HG03457 (cell line): ENCODE measurements around the gene PAOX.
A peak's percentile ranks its signal among the peaks of the same experiment; 100 is the strongest.
"Not testable (repeated sequence)": the region's sequence is repeated elsewhere in the genome, so short reads cannot be mapped to it uniquely, and the experiment has no call there.

ENCODE experiments used
- ATAC-seq: cut with Tn5 transposase; IDR thresholded peaks from one replicate; pipeline ENCODE4 v1.9.1; 2021; ENCODE audit warnings: moderate number of reproducible peaks; ENCODE audit not compliant: unreplicated experiment

Gene PAOX

DNA sequence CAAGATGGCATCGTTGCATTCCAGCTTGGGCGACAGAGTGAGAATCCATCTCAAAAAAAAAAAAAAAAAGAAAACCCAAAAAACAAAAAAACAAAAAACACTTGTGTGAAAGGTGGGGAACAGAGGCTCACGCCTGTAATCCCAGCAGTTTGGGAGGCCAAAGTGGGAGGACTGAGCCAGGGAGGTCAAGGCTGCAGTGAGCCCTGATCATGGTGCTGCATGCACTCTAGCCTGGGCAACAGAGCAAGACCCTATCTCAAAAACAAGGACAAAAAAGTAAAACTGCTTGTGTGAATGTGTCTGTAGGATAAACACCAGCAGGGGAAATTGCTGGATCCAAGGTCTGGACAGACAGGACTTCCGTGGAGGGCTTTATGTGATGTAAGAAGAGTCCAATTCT lies 4.5 kb downstream of the PAOX start:
- ATAC-seq = no peak

DNA sequence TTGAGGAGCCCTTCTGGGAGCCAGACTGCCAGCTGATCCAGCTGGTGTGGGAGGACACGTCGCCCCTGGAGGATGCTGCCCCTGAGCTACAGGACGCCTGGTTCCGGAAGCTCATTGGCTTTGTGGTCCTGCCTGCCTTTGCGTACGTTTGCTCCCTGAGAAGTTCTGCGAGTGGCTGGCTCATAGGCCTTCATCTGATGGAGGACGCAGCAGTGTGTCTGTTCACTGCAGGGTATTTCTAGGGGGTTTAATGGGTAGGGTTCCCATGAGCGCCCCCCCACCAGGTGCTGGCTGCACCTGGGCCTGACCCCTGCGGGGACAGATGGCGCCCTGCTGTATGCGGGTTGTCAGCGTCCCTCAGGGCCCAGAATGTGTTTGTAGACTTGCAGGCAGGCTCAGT lies 5.0 kb downstream of the PAOX start:
- no peak for ATAC-seq

DNA sequence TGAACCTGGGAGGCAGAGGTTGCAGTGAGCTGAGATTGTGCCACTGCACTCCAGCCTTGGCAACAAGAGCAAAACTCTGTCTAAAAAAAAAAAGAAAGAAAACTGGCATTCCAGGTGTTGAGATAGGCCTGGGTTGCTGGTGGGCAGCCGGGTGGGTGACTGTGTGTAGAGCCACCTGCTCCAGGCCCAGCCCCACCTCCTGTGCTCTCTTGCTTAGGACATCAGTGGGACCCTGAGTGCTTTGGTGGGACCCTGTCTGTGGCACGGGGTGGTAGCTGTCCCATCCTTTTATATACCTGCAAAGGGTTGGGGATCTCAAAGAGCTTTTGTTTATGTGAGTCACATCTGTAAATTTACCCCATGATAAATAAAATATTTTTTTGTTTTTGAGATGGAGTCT lies 6.2 kb downstream of the PAOX start:
- no peak for ATAC-seq

DNA sequence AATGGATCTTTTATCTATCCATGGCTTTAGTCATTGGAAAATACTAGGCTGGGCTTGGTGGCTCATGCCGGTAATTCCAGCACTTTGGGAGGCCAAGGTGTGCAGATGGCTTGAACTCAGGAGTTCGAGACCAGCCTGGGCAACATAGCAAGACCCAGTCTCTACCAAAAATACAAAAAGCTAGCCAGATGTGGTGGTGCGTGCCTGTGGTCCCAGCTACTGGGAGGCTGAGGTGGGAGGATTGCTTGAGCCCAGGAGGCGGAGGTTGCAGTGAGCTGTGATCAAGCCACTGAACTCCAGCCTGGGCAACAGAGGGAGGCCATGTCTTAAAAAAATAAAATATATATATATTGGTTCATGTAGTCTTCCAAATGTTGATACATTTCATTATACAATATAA lies 7.9 kb downstream of the PAOX start:
- ATAC-seq = not testable (repeated sequence)

DNA sequence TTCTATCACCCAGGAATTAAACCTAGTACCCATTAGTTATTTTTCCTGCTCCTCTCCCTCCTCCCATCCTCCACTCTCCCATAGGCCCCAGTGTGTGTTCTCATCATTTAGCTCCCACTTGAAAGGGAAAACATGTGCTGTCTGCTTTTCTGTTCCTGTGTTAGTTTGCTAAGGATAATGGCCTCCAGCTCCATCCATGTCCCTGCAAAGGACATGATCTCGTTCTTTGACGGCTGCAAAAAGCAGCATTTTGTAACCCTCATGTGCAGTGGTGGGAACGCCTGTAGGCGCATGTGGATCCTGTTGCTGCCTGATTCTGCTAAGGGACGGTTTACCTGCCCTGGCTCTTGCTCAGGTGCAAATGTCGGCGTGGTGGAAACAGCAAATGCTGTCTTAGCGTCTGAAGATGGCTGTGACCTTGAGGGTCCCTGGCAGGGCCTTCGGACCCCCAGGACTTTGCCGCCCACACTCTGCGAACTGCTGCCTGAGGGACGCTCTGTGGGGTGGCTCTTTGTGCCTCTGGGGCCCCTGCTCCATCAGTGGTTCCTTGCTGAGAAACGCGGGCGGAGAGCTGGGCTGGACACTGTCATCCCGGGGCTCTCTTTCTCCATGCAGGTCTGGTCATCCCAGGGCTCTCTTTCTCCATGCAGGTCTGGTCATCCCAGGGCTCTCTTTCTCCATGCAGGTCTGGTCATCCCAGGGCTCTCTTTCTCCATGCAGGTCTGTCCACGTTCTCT lies 9.3 kb downstream of the PAOX start:
- ATAC-seq = no peak

DNA sequence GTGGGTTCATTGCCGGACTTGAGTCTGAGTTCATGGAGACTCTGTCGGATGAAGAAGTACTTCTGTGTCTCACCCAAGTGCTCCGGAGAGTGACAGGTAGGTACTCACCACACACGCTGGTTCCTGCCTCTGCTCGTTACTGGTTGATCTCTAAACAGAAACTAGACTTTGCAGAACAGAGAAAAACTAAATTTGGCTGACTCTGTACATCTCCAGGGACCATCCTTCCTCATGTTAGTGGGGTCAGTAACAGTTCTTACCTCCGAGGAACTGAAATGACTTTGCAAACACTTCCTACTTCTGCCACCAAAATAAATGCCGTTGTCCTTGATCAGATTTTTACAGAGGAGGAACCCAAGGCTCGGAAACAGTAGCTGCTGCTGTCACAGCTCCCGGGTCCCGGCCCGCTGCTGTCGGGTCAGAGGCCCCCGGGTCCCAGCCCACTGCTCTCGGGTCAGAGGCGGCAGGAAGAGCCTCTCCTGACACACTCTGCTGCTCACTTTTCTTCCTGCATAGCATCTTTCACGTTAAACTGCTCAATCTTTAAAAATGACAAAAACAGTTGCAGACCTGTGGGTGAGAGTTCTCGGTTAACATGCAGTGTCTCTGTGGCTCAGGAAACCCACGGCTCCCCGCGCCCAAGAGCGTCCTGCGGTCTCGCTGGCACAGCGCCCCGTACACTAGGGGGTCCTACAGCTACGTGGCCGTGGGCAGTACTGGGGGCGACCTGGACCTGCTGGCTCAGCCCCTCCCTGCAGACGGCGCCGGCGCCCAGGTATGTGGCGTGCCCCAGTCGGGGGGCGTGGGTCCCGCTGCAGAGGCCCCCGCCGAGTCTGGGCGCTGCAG lies 10.1 kb downstream of the PAOX start:
- ATAC-seq = peak; percentile 71

DNA sequence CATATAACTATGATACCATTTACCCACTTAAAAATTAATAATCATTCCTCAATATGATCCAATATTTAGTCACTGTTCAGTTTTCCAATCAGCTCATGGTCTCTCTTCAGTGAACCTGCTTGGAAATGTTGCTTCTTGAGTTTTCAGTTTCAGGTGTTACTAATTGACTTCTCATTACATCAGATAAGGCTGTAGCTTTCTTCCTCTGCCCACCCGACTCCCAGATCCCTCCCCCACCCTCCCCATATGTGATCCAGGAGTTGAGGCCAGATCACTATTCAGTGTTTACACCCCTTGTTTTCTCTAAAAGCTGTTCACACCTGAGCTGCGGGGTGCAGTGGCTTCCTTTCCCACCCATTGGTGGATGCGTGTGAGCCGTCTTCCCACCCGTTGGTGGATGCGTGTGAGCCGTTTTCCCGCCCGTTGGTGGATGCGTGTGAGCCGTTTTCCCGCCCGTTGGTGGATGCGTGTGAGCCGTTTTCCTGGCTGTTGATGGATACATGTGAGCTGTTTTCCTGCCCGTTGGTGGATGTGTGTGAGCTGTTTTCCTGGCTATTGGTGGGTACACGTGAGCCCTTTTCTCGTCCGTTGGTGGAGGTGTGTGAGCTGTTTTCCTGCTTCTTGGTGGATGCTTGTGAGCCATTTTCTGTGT lies 11.7 kb downstream of the PAOX start:
- no peak for ATAC-seq

DNA sequence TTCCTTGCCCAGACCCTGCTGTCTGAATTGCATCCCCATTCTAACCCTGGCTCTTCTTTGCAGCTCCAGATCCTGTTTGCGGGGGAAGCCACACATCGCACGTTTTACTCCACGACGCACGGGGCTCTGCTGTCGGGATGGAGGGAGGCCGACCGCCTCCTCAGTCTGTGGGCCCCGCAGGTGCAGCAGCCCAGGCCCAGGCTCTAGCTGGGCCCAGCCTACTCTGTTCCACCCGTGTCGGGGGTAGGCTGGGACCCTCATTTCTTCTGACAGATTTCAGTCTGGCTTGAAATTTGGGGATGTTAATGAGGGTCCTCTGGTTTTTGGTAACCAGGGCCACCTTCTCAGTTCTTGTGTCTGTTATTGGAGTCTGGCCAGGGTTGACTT lies 12.2 kb downstream of the PAOX start:
- ATAC-seq = no peak

DNA sequence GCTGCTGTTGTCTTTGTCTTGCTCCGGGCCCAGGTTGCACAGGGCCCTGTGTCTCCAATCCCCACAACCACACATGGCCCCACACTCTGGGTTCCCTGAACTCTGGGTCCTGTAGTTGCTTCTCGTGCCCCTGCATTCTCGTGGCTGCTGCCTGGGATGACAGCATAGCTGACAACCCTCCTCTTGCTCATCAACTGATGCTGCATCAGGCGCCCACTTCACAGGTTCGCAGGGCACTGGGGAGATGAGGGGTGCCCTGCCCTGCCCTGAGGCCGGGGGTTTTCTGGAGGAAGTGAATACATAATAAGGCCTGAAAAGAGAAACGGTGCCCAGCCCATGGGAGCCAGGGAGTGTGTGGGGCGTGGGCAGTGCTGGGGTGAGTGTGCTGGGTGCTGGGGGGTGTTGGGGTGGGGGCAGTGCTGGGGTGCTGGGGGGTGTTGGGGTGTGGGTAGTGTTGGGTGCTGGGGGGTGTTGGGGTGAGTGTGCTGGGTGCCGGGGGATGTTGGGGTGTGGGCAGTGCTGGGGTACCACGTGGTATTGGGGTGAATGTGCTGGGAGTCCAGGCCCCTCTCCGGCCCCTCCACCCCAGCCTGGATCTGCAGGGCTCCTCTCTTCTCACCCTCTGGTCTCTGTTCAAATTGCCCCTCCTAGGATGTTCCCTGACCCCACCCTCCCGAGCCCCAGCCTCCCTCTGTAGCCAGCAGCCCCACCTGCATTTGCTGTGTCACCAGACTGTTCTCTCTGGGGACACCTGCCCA lies 12.9 kb downstream of the PAOX start:
- ATAC-seq = no peak

DNA sequence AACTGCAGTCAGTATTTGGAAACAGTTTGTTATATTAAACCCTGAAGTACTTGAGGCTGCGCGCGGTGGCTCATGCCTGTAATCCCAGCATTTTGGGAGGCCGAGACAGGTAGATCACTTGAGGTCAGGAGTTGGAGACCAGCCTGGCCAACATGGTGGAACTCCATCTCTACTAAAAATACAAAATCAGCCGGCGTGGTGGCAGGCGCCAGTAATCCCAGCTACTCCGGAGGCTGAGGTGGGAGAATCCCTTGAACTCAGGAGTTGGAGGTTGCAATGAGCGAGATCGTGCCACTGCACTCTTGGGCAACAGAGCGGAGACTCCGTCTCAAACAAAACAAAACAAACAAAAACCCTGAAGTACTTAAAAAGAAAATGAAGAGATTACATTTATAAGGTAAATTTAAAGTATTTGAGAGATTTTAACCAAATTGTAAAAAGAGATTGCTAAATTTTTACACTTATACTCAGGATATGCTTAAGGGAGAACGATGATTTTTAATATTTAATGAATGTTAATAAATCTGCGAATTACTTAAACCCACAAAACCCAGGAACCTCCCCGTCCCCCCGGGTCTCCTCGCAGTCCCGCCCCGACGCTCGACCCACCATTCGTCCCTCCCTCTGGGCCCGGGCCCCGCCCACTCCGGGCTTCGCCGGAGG lies 14.5 kb downstream of the PAOX start:
- ATAC-seq = no peak

DNA sequence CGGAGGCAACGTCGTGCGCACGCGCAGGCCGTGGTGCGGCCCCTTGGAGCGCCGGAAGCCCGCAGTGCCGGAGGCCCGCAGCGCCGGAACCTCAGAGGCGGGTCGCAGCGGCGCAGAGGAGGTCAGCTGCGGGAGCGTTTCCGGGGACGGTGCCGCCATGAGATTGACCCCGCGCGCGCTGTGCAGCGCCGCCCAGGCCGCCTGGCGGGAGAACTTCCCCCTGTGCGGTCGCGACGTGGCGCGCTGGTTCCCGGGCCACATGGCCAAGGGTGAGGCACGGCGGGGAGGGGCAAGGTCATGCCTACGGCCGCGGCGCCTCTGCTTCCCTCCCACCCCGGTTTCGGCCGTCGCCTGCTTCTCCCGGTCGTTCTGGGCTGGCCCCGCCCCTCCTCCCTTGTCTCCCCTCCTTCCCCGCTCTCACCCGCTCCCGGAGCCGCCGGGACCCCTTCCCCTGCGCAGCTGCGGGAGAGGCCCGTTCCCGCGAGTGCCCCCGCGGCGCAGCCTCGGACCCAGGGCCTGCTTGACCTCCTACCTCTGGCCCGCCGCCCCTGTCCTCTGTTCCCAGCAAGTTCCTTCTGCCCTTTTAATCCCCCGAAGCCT lies 15.1 kb downstream of the PAOX start, which contains the start of gene MTG1:
Gene MTG1, plus strand, starts transcription at position 94 of the 600 bp plus-strand sequence. Its CDS starts 64 bp downstream, at position 158.
- peak; percentile 64 for ATAC-seq

DNA sequence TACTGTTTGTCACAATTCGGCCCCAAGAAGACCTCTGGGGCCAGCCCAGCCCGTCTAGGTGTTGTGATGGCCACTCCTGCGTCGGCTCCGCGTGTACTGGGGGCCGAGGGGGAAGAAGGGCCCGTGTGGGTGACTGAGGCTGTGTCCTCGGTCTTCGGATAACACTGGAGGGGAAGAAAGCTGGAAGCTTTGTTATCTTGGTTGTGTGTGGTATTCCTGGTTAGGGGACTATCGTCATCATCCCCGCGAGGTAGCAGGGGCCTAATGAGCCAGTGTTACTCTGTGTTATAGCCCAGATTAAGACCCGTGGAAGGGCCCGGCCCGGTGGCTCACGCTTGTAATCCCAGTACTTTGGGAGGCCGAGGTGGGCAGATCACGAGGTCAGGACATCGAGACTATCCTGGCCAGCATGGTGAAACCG lies 15.7 kb downstream of the PAOX start:
- ATAC-seq = no peak

DNA sequence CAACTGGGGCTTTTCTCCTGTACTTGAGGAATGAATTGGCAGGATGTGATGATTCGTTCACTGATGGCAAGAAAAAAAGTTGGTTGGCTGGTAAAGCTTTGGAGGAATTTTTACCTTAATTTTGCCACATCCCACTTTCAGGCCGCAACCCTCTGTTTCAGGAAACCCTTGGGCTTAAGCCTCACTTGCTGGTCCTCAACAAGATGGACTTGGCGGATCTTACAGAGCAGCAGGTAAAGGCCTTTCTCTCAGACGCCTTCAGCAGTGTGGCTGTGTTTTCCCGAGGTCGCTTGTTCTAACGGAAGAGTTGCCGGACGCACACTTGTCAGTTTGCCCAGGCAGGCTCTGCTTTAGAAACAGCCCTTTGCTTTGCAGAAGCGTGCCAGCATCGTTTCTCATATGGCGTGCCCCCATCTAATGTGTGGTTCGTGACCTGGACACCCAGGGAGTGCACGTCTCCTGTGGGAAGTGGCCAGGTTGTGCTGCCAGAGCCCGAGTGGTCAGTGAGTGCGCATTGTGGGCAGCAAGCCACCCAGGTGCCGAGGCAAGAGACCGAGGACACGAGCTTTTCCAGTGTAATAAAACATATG lies 17.1 kb downstream of the PAOX start:
- ATAC-seq = no peak

DNA sequence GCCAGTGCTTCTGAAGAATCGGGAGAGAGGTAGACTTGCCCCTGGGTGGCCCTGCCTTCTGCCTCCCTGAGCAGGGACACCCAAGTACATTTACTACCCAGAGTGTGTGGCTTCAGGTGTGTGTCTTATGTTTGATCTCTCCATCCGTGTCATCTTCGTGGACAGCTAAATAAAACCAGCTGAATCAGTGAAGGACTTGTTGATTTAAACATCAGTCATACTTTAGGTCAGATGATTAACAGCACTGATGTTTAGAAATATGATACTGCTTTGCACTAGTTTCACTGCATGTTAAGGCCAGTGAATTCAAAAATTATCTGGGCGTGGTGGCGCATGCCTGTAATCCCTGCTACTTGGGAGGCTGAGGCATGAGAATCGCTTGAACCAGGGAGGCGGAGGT lies 18.9 kb downstream of the PAOX start:
- ATAC-seq = no peak

DNA sequence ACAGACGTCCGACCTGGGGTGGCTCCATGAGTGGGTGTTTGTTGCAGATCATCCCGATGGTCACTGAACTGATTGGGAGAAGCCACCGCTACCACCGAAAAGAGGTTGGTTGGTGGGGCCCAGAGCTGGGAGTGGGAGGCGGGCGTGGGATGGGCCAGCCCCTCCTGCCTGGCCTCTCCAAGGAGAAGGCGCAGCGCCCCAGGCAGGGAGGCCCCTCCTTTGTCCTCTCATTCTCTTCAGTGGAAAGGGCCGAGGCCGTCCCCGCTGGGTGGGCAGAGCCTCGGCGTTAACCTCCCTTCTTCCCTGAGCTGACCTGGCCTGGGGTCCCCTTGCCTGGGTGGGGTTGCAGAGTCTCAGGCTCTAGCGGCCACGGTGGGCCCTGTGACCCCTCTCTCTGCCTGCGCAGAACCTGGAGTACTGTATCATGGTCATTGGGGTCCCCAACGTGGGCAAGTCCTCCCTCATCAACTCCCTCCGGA lies 20.1 kb downstream of the PAOX start:
- no peak for ATAC-seq

DNA sequence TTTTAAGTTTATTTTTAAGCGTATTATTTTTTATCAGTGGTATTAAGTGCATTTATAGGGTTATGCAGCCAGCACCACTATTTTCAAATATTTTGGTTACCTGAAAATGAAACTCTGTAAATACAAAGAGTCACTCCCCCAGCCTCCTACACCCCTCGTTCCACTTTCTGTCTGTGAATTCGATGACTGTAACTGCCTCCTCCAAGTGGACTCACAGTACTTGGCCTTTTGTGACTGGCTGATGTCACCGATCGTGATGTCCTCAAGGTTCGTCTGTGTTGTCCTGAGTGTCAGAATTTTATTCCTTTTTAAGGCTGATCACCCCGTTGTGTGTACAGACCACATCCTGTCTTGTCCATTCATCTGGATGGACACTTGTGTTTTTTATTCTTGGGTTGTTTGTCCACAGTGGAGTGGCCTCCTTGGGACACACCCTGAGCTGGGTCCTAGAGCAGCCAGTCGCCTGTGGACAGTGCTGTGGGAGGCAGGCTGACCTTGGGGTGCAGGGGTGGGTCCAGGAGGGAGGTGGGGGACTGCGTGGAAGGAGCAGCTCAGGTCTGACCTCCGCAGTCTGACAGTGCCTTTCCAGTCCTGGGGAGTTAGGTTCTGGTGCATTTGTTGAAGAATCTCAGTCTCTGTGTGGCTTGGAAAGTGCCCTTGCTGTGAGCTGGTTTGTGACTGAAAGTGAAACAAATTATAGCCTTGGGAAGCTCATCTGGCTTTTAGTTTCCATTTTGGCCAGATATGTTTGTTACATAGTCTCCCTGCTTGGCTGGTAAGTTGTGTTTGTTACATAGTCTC lies 21.8 kb downstream of the PAOX start:
- peak; percentile 65 for ATAC-seq

DNA sequence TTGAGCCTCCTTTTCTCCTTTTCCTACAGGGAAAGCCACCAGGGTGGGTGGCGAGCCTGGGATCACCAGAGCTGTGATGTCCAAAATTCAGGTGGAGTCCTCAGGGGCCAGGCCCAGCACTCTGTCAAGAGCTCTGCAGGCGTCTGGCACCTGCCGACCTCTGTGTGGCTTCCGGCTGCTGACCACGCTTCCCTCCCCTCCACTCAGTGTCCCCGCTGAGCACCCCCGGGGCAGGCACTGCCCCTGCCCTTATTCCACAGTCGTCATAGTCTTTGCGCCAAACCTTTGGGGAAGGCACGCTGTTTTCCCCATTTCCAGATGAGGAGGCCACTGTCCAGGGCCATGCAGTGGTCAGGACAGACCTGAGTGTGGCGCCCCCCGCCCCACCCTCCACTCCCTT lies 22.4 kb downstream of the PAOX start:
- no peak for ATAC-seq

DNA sequence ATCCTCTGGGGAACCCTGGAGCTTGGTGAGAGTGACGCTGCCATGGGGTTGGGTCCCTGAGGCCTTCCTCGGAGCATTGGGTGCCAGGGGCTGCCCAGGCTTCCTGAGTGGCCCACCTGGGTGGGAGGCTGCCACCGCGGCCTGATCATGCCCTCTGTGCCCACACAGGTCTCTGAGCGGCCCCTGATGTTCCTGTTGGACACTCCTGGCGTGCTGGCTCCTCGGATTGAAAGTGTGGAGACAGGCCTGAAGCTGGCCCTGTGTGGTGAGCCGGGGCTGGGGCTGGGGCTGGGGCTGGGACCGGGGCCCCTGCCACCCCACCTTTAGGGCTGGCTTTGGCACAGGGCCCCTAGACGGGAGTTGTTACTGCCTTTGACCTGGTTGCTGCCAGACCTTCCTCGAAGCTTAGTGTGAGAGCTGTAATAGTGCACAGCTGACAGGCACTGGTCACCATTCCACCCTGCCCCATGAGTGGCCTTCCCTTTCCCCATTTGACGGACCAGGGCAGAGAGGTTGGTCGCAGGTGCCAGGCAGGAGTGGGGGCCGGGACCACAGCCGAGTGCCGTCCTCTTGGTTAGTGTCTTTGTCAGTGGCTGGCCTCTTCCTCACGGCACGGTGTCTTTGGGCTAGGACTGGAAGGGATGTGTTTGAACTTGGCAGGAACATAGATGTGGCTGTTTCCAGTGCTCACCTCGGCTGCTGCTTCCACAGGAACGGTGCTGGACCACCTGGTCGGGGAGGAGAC lies 23.1 kb downstream of the PAOX start:
- no peak for ATAC-seq
